ENCODE measurements around the gene OAF. TPM values are rescaled to one million over a fixed set of nuclear protein-coding genes. Genes with fewer than 3 reads are reported as not detected.

OAF gene
- total and polyA plus RNA-seq, 2 donors (not counting 1 experiment from before 2014, with no cell fraction given), result 1.3 to 1.9 TPM

- intact Hi-C loops (cut with micrococcal nuclease), result no loop called here
Observed at GRCh38 chr11:120229451-120230424, 18.9 kb downstream of the OAF start.

More at GRCh38 chr11:120229451-120230424, 18.9 kb downstream of the OAF start:
- Mint-ChIP-seq H3K27me3 (peaks cover 27% of the 10 kb centered on the region), H3K4me3 (no peak overlapping the region), H3K4me1 (peaks cover 9% of the 10 kb centered on the region), H3K27ac (no peak overlapping the region), H3K9me3 (ENCODE audit: insufficient read depth) (no peaks in the 10 kb centered on the region)
- H3K4me3 ChIP-seq (ENCODE audit: control extremely low read depth in 1 of 5, extremely low read depth in 1 of 5, insufficient read depth in 1 of 5, low read depth in 2 of 5, low read length in 4 of 5), result no peak overlapping the region
- H3K4me2 ChIP-seq (replicated peaks; ENCODE audit: low read depth, low read length, poor library complexity, severe bottlenecking), result no peak overlapping the region
- H3K27me3 ChIP-seq (replicated peaks in 1 of 4; ENCODE audit: control extremely low read depth in 1 of 4, control insufficient read depth in 3 of 4, insufficient read depth in 4 of 4, low read length in 3 of 4), result peaks cover 0 to 9% (median under 1%) of the 10 kb centered on the region in 4 experiments
- no peak overlapping the region for H2AFZ ChIP-seq (ENCODE audit: insufficient read depth, low read depth, low read length, poor library complexity, severe bottlenecking)
- H3K9me3 ChIP-seq (ENCODE audit: control extremely low read depth in 1 of 3, control insufficient read depth in 2 of 3, insufficient read depth in 1 of 3, low read length in 2 of 3), result no peaks in the 10 kb centered on the region
- TF ChIP-seq EZH2 (IDR thresholded peaks at IDR 0.05; ENCODE audit: borderline replicate concordance, insufficient read depth, low read depth, low read length, poor library complexity, severe bottlenecking), result no peak
- peak; percentile 9 for TF ChIP-seq CTCF (IDR thresholded peaks at IDR 0.05)
- no peak overlapping the region for H3K27ac ChIP-seq (ENCODE audit: low read length in 2 of 2)
- no peak overlapping the region for H3K9ac ChIP-seq (ENCODE audit: low read length)
- 75% methylated on average over 11 of the region's 17 CpGs for WGBS (ENCODE audit: insufficient coverage)
- ATAC-seq (ENCODE audit: low read depth) (no peak), DNase-seq (no peak)
- H3K36me3 ChIP-seq (replicated peaks in 1 of 2; ENCODE audit: control extremely low read depth in 1 of 2, control insufficient read depth in 1 of 2, extremely low read depth in 1 of 2, insufficient read depth in 2 of 2, low read length in 1 of 2), result no peaks in the 10 kb centered on the region
- POLR2A ChIA-PET, result no interaction called here
- no peaks in the 10 kb centered on the region for H3K79me2 ChIP-seq (ENCODE audit: control insufficient read depth, insufficient read depth, low read length)
- peaks cover 6 to 7% of the 10 kb centered on the region in 2 donors for H3K4me1 ChIP-seq (ENCODE audit: control insufficient read depth in 2 of 2, insufficient read depth in 2 of 2, low read length in 2 of 2)
- CTCF ChIA-PET, result interaction anchor here (0.9 kb wide), 1 partner anchor 58 kb away, joined by 3 read pairs; no protein-coding TSS in a partner anchor
- H4K20me1 ChIP-seq (ENCODE audit: control insufficient read depth, insufficient read depth, low read length, poor library complexity, severe bottlenecking), result no peaks in the 10 kb centered on the region
